Fibroblast of lung (primary cell): ENCODE data around the gene TPO. TPM values are rescaled to one million over a fixed set of nuclear protein-coding genes. Genes with fewer than 3 reads are reported as not detected.

Experiments
- DNase-seq, 2 donors: peaks; one replicate each; pipeline versions ENCODE4 v3.0.0 to v3.0.0-alpha.2; 2010; ENCODE audit warnings: low read depth in 2 of 2
- H2AFZ ChIP-seq: 2 replicates; pipeline ENCODE4 v1.5.1; 2012; ENCODE audit warnings: low read length, control low read depth, inconsistent platforms
- H3K27ac ChIP-seq: 2 replicates; pipeline ENCODE4 v1.5.1; 2011; ENCODE audit warnings: low read length, control low read depth; ENCODE audit not compliant: insufficient read depth
- H3K27me3 ChIP-seq: 2 replicates; pipeline ENCODE4 v1.5.1; 2011; ENCODE audit warnings: mild to moderate bottlenecking, low read length; ENCODE audit not compliant: control insufficient read depth, insufficient read depth
- H3K36me3 ChIP-seq: 2 replicates; pipeline ENCODE4 v1.5.1; 2011; ENCODE audit warnings: low read length; ENCODE audit not compliant: control insufficient read depth, insufficient read depth
- H3K4me1 ChIP-seq: 2 replicates; pipeline ENCODE4 v1.5.1; 2011; ENCODE audit warnings: low read length; ENCODE audit not compliant: control insufficient read depth, insufficient read depth; ENCODE audit errors: extremely low read depth
- H3K4me2 ChIP-seq: 2 replicates; pipeline ENCODE4 v1.5.1; 2011; ENCODE audit warnings: low read length, control low read depth; ENCODE audit not compliant: insufficient read depth; ENCODE audit errors: extremely low read depth
- H3K4me3 ChIP-seq, 4 experiments: fragments of 200-600 bp in 1 of 4; sonication (generic) in 1 of 4; replicated peaks in 1 of 4; 2 replicates each; pipeline ENCODE4 v1.5.1; 2011 to 2016; ENCODE audit warnings: low read length in 4 of 4, low read depth in 3 of 4, mild to moderate bottlenecking in 3 of 4, control low read depth in 2 of 4, inconsistent platforms in 1 of 4, mixed read lengths in 1 of 4; ENCODE audit not compliant: insufficient read depth in 1 of 4; ENCODE audit errors: control extremely low read depth in 1 of 4
- H3K79me2 ChIP-seq: 2 replicates; pipeline ENCODE4 v1.5.1; 2012; ENCODE audit warnings: mild to moderate bottlenecking, low read length, inconsistent platforms; ENCODE audit not compliant: control insufficient read depth, insufficient read depth
- H3K9ac ChIP-seq: 2 replicates; pipeline ENCODE4 v1.5.1; 2011; ENCODE audit warnings: mild to moderate bottlenecking, low read length, control low read depth; ENCODE audit not compliant: insufficient read depth
- H3K9me3 ChIP-seq: 2 replicates; pipeline ENCODE4 v1.5.1; 2012; ENCODE audit warnings: low read depth, low read length; ENCODE audit not compliant: control insufficient read depth, insufficient read depth
- H4K20me1 ChIP-seq: 2 replicates; pipeline ENCODE4 v1.5.1; 2011; ENCODE audit warnings: low read length; ENCODE audit not compliant: control insufficient read depth, insufficient read depth; ENCODE audit errors: extremely low read depth
- CTCF ChIP-seq, 2 donors: IDR thresholded peaks in 1 of 2; conservative IDR thresholded peaks in 1 of 2; 1 replicate in 1 of 2; 2 replicates in 1 of 2; pipeline ENCODE4 v1.5.1; 2011 to 2012; ENCODE audit warnings: low read length in 2 of 2, control low read depth in 1 of 2, inconsistent platforms in 1 of 2, low read depth in 1 of 2, mild to moderate bottlenecking in 1 of 2
- EZH2 ChIP-seq: IDR thresholded peaks from 2 replicates; pipeline ENCODE4 v1.5.1; 2012; ENCODE audit warnings: low read length, control low read depth, mild to moderate bottlenecking; ENCODE audit errors: missing control alignments
- polyA plus RNA-seq, 2 donors: library from polyadenylated mRNA; depleted of rRNA in 1 of 2; stranded (reverse) in 1 of 2; unstranded in 1 of 2; fragments of >200 nt; gene quantifications; 2 replicates each; pipeline ENCODE4 v1.2.1, GENCODE V29; 2011 to 2012; ENCODE audit warnings: missing spikeins in 1 of 2
- total RNA-seq: library from RNA; depleted of rRNA; stranded (reverse); fragments of >200 nt; gene quantifications from 2 replicates; pipeline ENCODE4 v1.2.1, GENCODE V29; 2014

Gene TPO
- total and polyA plus RNA-seq, 2 donors (not counting 1 experiment from before 2014, with no cell fraction given) = not detected

GRCh38 chr2:1556286-1556685 lies 143.0 kb downstream of the TPO start:
- no peak for DNase-seq
- H3K36me3 ChIP-seq = no peaks in the 10 kb centered on the region
- H3K79me2 ChIP-seq = no peaks in the 10 kb centered on the region
- H3K4me2 ChIP-seq = no peak overlapping the region
- H3K9me3 ChIP-seq = no peaks in the 10 kb centered on the region
- H3K27ac ChIP-seq = no peak overlapping the region
- no peak overlapping the region for H3K9ac ChIP-seq
- H4K20me1 ChIP-seq = no peaks in the 10 kb centered on the region
- no peak overlapping the region for H2AFZ ChIP-seq
- H3K4me1 ChIP-seq = peaks cover 13% of the 10 kb centered on the region
- H3K27me3 ChIP-seq = peaks cover 4% of the 10 kb centered on the region
- no peak for TF ChIP-seq CTCF (conservative IDR thresholded peaks at IDR 0.05 in 1 of 2, IDR thresholded peaks at IDR 0.05 in 1 of 2; ENCODE audit: low read depth in 1 of 2, low read length in 2 of 2)
- no peak for TF ChIP-seq EZH2
- H3K4me3 ChIP-seq = no peak overlapping the region

GRCh38 chr2:1556776-1557466 lies 143.7 kb downstream of the TPO start:
- TF ChIP-seq CTCF (conservative IDR thresholded peaks at IDR 0.05 in 1 of 2, IDR thresholded peaks at IDR 0.05 in 1 of 2; ENCODE audit: low read depth in 1 of 2, low read length in 2 of 2) (no peak), EZH2 (no peak)
- no peaks in the 10 kb centered on the region for H3K9me3 ChIP-seq
- peaks cover 13% of the 10 kb centered on the region for H3K4me1 ChIP-seq
- no peak overlapping the region for H3K27ac ChIP-seq
- H3K36me3 ChIP-seq = no peaks in the 10 kb centered on the region
- peak; percentile 81 to 87 for DNase-seq
- H3K4me2 ChIP-seq = no peak overlapping the region
- no peaks in the 10 kb centered on the region for H3K79me2 ChIP-seq
- no peak overlapping the region for H2AFZ ChIP-seq
- peaks cover 6% of the 10 kb centered on the region for H3K27me3 ChIP-seq
- no peak overlapping the region for H3K9ac ChIP-seq
- no peak overlapping the region for H3K4me3 ChIP-seq
- no peaks in the 10 kb centered on the region for H4K20me1 ChIP-seq

GRCh38 chr2:1557467-1557820 lies 144.2 kb downstream of the TPO start:
- no peak for DNase-seq
- H3K27me3 ChIP-seq = peaks cover 6% of the 10 kb centered on the region
- no peaks in the 10 kb centered on the region for H4K20me1 ChIP-seq
- H2AFZ ChIP-seq = no peak overlapping the region
- peaks cover 13% of the 10 kb centered on the region for H3K4me1 ChIP-seq
- no peaks in the 10 kb centered on the region for H3K9me3 ChIP-seq
- no peak overlapping the region for H3K4me2 ChIP-seq
- H3K9ac ChIP-seq = no peak overlapping the region
- no peaks in the 10 kb centered on the region for H3K79me2 ChIP-seq
- no peak overlapping the region for H3K4me3 ChIP-seq
- no peak for TF ChIP-seq CTCF (conservative IDR thresholded peaks at IDR 0.05 in 1 of 2, IDR thresholded peaks at IDR 0.05 in 1 of 2; ENCODE audit: low read depth in 1 of 2, low read length in 2 of 2)
- TF ChIP-seq EZH2 = no peak
- no peaks in the 10 kb centered on the region for H3K36me3 ChIP-seq
- no peak overlapping the region for H3K27ac ChIP-seq
